GM18508 (cell line): ENCODE measurements around the gene ADGRL1.
"Not testable (repeated sequence)": the region's sequence is repeated elsewhere in the genome, so short reads cannot be mapped to it uniquely, and the experiment has no call there.

ENCODE experiments used
- ATAC-seq: cut with Tn5 transposase; IDR thresholded peaks from one replicate; pipeline ENCODE4 v1.9.1; 2021; ENCODE audit warnings: moderate number of reproducible peaks; ENCODE audit not compliant: insufficient read depth, unreplicated experiment

Gene ADGRL1

GRCh38 chr19:14146169-14146568 lies 59.8 kb downstream of the ADGRL1 start:
- not testable (repeated sequence) for ATAC-seq

GRCh38 chr19:14145381-14145780 lies 60.6 kb downstream of the ADGRL1 start:
- no peak for ATAC-seq

GRCh38 chr19:14142262-14143190 lies 63.4 kb downstream of the ADGRL1 start:
- no peak for ATAC-seq

GRCh38 chr19:14141041-14141440 lies 64.9 kb downstream of the ADGRL1 start:
- ATAC-seq, result no peak

- no peak for ATAC-seq
These were observed 66.0 kb downstream of the ADGRL1 start for GRCh38 chr19:14139944-14140343.

- no peak for ATAC-seq
These were observed 67.2 kb downstream of the ADGRL1 start for GRCh38 chr19:14138576-14139265.

GRCh38 chr19:14136509-14137281 lies 69.3 kb downstream of the ADGRL1 start, which contains the start of gene ASF1B:
Gene ASF1B (minus strand): TSS chr19:14136589. CDS start chr19:14136456, 133 bp downstream.
- ATAC-seq, result peak; percentile 79

- ATAC-seq, result no peak
These were observed 69.9 kb downstream of the ADGRL1 start for GRCh38 chr19:14135985-14136508.

- ATAC-seq, result no peak
These were observed 70.6 kb downstream of the ADGRL1 start for GRCh38 chr19:14135355-14135754.

GRCh38 chr19:14127929-14128509 lies 78.0 kb downstream of the ADGRL1 start:
- ATAC-seq, result no peak

- no peak for ATAC-seq
These were observed 78.8 kb downstream of the ADGRL1 start for GRCh38 chr19:14127176-14127575.

GRCh38 chr19:14122924-14123323 lies 83.0 kb downstream of the ADGRL1 start:
- no peak for ATAC-seq

GRCh38 chr19:14120497-14120780 lies 85.5 kb downstream of the ADGRL1 start:
- no peak for ATAC-seq

GRCh38 chr19:14119644-14120496 lies 86.1 kb downstream of the ADGRL1 start:
- ATAC-seq, result no peak

GRCh38 chr19:14119146-14119545 lies 86.8 kb downstream of the ADGRL1 start:
- ATAC-seq, result no peak

- no peak for ATAC-seq
These were observed 87.6 kb downstream of the ADGRL1 start for GRCh38 chr19:14118165-14119051.

- ATAC-seq, result peak; percentile 54
These were observed 88.3 kb downstream of the ADGRL1 start, which contains the start of gene PRKACA for GRCh38 chr19:14117668-14118164. Gene PRKACA (minus strand): TSS chr19:14117762. CDS start chr19:14117547, 215 bp downstream.
